ENCODE measurements around the gene PPP4R4. TPM values are rescaled to one million over a fixed set of nuclear protein-coding genes. Genes with fewer than 3 reads are reported as not detected.

The PPP4R4 gene
- total RNA-seq, 1 donor from 2014 or later, result not detected

- H3K4me3 Mint-ChIP-seq, result no peak overlapping the region
- H3K9me3 Mint-ChIP-seq, result no peaks in the 10 kb centered on the region
- H3K27me3 Mint-ChIP-seq, result peaks cover 10% of the 10 kb centered on the region
- no peaks in the 10 kb centered on the region for H3K36me3 Mint-ChIP-seq (ENCODE audit: low read depth)
- POLR2A ChIA-PET, result no interaction called here
- intact Hi-C loops (cut with micrococcal nuclease), result no loop called here
- no peak for ATAC-seq (ENCODE audit: low read depth)
- CTCF ChIA-PET, result interaction anchor here (1.2 to 4.0 kb wide), 3 partner anchors 37 to 173 kb away, joined by 3 to 16 read pairs (median 4); no protein-coding TSS in a partner anchor
- no peaks in the 10 kb centered on the region for H3K4me1 Mint-ChIP-seq
- no peak for DNase-seq
- no peak overlapping the region for H3K27ac Mint-ChIP-seq
- TF ChIP-seq CTCF (IDR thresholded peaks at IDR 0.05), result no peak
Observed at GRCh38 chr14:94143239-94143638, 30.9 kb upstream of the PPP4R4 start.

GRCh38 chr14:94143711-94144110 lies 30.4 kb upstream of the PPP4R4 start:
- TF ChIP-seq CTCF (IDR thresholded peaks at IDR 0.05), result no peak
- H3K36me3 Mint-ChIP-seq (ENCODE audit: low read depth), result no peaks in the 10 kb centered on the region
- no peak for DNase-seq
- no peak overlapping the region for H3K27ac Mint-ChIP-seq
- no peaks in the 10 kb centered on the region for H3K4me1 Mint-ChIP-seq
- CTCF ChIA-PET, result interaction anchor here (1.4 kb wide), 1 partner anchor 173 kb away, joined by 3 read pairs; no protein-coding TSS in a partner anchor
- no peak for ATAC-seq (ENCODE audit: low read depth)
- intact Hi-C loops (cut with micrococcal nuclease), result no loop called here
- POLR2A ChIA-PET, result no interaction called here
- H3K27me3 Mint-ChIP-seq, result peaks cover 12% of the 10 kb centered on the region
- no peaks in the 10 kb centered on the region for H3K9me3 Mint-ChIP-seq
- no peak overlapping the region for H3K4me3 Mint-ChIP-seq

- no peaks in the 10 kb centered on the region for H3K9me3 Mint-ChIP-seq
Observed at GRCh38 chr14:94144765-94145164, 29.4 kb upstream of the PPP4R4 start.

GRCh38 chr14:94145902-94146527 lies 28.1 kb upstream of the PPP4R4 start:
- ATAC-seq (ENCODE audit: low read depth) (no peak), DNase-seq (no peak)
- H3K4me1 Mint-ChIP-seq, result no peaks in the 10 kb centered on the region
- H3K9me3 Mint-ChIP-seq, result no peaks in the 10 kb centered on the region
- ChIA-PET POLR2A (no interaction called here), CTCF (interaction anchor here (1.7 kb wide), 1 partner anchor 9 kb away, joined by 5 read pairs; no protein-coding TSS in a partner anchor)
- H3K27ac Mint-ChIP-seq, result no peak overlapping the region
- intact Hi-C loops (cut with micrococcal nuclease), result no loop called here
- TF ChIP-seq CTCF (IDR thresholded peaks at IDR 0.05), result no peak
- H3K36me3 Mint-ChIP-seq (ENCODE audit: low read depth), result no peaks in the 10 kb centered on the region
- H3K4me3 Mint-ChIP-seq, result no peak overlapping the region
- H3K27me3 Mint-ChIP-seq, result peaks cover 22% of the 10 kb centered on the region

More at GRCh38 chr14:94144765-94145164, 29.4 kb upstream of the PPP4R4 start:
- H3K27me3 Mint-ChIP-seq, result peaks cover 18% of the 10 kb centered on the region
- CTCF ChIA-PET, result no interaction called here
- no peaks in the 10 kb centered on the region for H3K36me3 Mint-ChIP-seq (ENCODE audit: low read depth)
- no peak overlapping the region for H3K4me3 Mint-ChIP-seq
- no peaks in the 10 kb centered on the region for H3K4me1 Mint-ChIP-seq
- ATAC-seq (ENCODE audit: low read depth) (no peak), DNase-seq (no peak)
- POLR2A ChIA-PET, result no interaction called here
- intact Hi-C loops (cut with micrococcal nuclease), result no loop called here
- no peak for TF ChIP-seq CTCF (IDR thresholded peaks at IDR 0.05)
- H3K27ac Mint-ChIP-seq, result no peak overlapping the region

- peaks cover 4% of the 10 kb centered on the region for H3K9me3 Mint-ChIP-seq
- H3K27ac Mint-ChIP-seq, result no peak overlapping the region
- ChIA-PET CTCF (no interaction called here), POLR2A (no interaction called here)
- peaks cover 55% of the 10 kb centered on the region for H3K27me3 Mint-ChIP-seq
- no peaks in the 10 kb centered on the region for H3K4me1 Mint-ChIP-seq
- ATAC-seq (ENCODE audit: low read depth) (no peak), DNase-seq (no peak)
- intact Hi-C loops (cut with micrococcal nuclease), result no loop called here
- no peaks in the 10 kb centered on the region for H3K36me3 Mint-ChIP-seq (ENCODE audit: low read depth)
- TF ChIP-seq CTCF (IDR thresholded peaks at IDR 0.05), result no peak
- H3K4me3 Mint-ChIP-seq, result no peak overlapping the region
Observed at GRCh38 chr14:94152676-94153075, 21.4 kb upstream of the PPP4R4 start.

Measured in activated B cell treated with CpG ODN at 0.5 μM for 24 hours (primary cell).